Cardiac muscle cell (in vitro differentiated cells and primary cell): Measurements from ENCODE around the gene NCOR2. TPM values are rescaled to one million over a fixed set of nuclear protein-coding genes. Genes with fewer than 3 reads are reported as not detected.

Experiments
- DNase-seq, 2 donors: peaks; one replicate each; pipeline versions ENCODE4 v3.0.0 to v3.0.0-alpha.2; 2010 to 2017; ENCODE audit warnings: low read depth in 1 of 2, low spot score in 1 of 2
- H3K27ac ChIP-seq: fragments of 200-600 bp; sonication (generic); 2 replicates; pipeline ENCODE4 v1.5.1; 2016
- H3K27me3 ChIP-seq: fragments of 200-600 bp; sonication (generic); 2 replicates; pipeline ENCODE4 v1.6.0; 2016; ENCODE audit warnings: control low read depth
- H3K36me3 ChIP-seq: fragments of 200-600 bp; sonication (generic); 2 replicates; pipeline ENCODE4 v1.5.1; 2016; ENCODE audit warnings: control low read depth
- H3K4me1 ChIP-seq: fragments of 200-600 bp; sonication (generic); 2 replicates; pipeline ENCODE4 v1.8.1; 2017; ENCODE audit warnings: low read depth, mild to moderate bottlenecking, mixed run types
- H3K4me3 ChIP-seq: fragments of 200-600 bp; sonication (generic); 2 replicates; pipeline ENCODE4 v1.5.1; 2016; ENCODE audit warnings: mild to moderate bottlenecking
- H3K9me3 ChIP-seq: fragments of 200-600 bp; sonication (generic); 2 replicates; pipeline ENCODE4 v1.5.1; 2017; ENCODE audit warnings: low read depth, mild to moderate bottlenecking, control low read depth
- CTCF ChIP-seq: IDR thresholded peaks from 2 replicates; pipeline ENCODE4 v1.5.1; 2012; ENCODE audit warnings: low read depth, mild to moderate bottlenecking, low read length
- polyA plus RNA-seq: library from polyadenylated mRNA; unstranded; fragments of >200 nt; fragmentation: Nextera tagmentation; extraction: Ambion mirVana; gene quantifications from 2 replicates; pipeline ENCODE4 v1.2.1, GENCODE V29; 2016
- total RNA-seq: library from RNA; depleted of rRNA; stranded (reverse); fragments of >200 nt; gene quantifications from 2 replicates; pipeline ENCODE4 v1.2.3, GENCODE V29; 2016

The NCOR2 gene
- total and polyA plus RNA-seq, 2 experiments from 2014 or later, result 98.5 to 113 TPM

- no peaks in the 10 kb centered on the region for H3K27me3 ChIP-seq
- DNase-seq, result no peak
- H3K27ac ChIP-seq, result no peak overlapping the region
- no peaks in the 10 kb centered on the region for H3K4me1 ChIP-seq
- H3K36me3 ChIP-seq, result no peaks in the 10 kb centered on the region
- H3K9me3 ChIP-seq, result no peaks in the 10 kb centered on the region
- no peak for TF ChIP-seq CTCF
- H3K4me3 ChIP-seq, result no peak overlapping the region
These were observed 44.4 kb upstream of the NCOR2 start for GRCh38 chr12:124611559-124612409.

GRCh38 chr12:124610629-124611558 lies 43.5 kb upstream of the NCOR2 start:
- H3K4me3 ChIP-seq, result no peak overlapping the region
- no peaks in the 10 kb centered on the region for H3K9me3 ChIP-seq
- no peaks in the 10 kb centered on the region for H3K4me1 ChIP-seq
- no peak for DNase-seq
- no peaks in the 10 kb centered on the region for H3K36me3 ChIP-seq
- no peaks in the 10 kb centered on the region for H3K27me3 ChIP-seq
- no peak for TF ChIP-seq CTCF
- no peak overlapping the region for H3K27ac ChIP-seq

- no peak for DNase-seq
- TF ChIP-seq CTCF, result no peak
These were observed 42.7 kb upstream of the NCOR2 start for GRCh38 chr12:124610021-124610612.

DNA sequence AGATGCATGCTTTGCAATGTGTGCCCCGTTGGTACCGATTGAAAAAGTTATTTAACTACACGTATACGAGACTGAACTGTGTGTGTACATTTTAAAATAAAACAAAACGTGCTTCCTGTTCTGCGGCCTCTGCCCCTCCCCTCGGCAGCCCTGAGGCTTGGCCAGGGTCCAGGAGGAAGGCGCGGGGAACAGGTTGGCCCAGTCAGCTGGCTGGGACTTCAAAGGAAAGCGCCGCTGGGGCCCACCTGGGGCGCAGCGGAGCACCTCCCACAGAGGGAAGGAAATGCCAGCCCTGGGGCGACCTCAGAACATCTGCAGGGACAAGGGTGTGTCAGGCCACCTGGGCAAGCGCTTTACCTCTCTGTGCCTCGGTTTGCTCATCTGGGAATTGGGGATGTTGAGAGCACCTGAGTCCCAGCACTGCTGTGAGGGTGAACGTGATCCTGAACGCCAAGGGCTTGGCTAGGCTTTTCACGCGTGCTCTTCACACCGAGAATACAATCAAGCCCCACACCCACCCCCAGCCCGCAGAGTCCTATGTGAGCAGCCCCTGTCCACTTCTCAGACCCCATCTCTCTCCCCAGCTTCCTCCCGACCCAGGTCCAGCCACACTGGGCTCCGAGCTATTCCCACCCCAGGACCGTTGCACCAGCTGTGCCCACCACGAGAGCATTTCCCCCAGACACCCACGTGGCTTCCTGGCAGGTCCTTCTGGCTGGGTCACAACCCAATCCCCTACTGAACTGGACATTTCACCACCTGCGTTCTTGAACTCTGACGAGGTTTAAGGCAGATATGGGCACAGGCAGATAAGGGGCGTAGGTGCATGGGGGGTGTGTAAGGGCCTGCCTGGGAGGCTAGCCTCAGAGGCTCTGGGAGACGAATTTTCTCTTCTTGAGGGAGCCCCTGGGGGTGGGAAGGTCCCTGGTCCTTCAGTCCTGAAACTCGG lies 41.9 kb upstream of the NCOR2 start:
- no peak overlapping the region for H3K4me3 ChIP-seq
- no peak overlapping the region for H3K27ac ChIP-seq
- H3K4me1 ChIP-seq, result no peaks in the 10 kb centered on the region
- no peaks in the 10 kb centered on the region for H3K9me3 ChIP-seq
- no peak for TF ChIP-seq CTCF
- DNase-seq, result peak in 1 of 2 donors; percentile 70
- no peaks in the 10 kb centered on the region for H3K36me3 ChIP-seq
- H3K27me3 ChIP-seq, result no peaks in the 10 kb centered on the region

More at GRCh38 chr12:124610021-124610612, 42.7 kb upstream of the NCOR2 start:
- H3K4me1 ChIP-seq, result no peaks in the 10 kb centered on the region
- no peaks in the 10 kb centered on the region for H3K27me3 ChIP-seq
- no peak overlapping the region for H3K27ac ChIP-seq
- no peak overlapping the region for H3K4me3 ChIP-seq
- no peaks in the 10 kb centered on the region for H3K36me3 ChIP-seq
- H3K9me3 ChIP-seq, result no peaks in the 10 kb centered on the region

DNA sequence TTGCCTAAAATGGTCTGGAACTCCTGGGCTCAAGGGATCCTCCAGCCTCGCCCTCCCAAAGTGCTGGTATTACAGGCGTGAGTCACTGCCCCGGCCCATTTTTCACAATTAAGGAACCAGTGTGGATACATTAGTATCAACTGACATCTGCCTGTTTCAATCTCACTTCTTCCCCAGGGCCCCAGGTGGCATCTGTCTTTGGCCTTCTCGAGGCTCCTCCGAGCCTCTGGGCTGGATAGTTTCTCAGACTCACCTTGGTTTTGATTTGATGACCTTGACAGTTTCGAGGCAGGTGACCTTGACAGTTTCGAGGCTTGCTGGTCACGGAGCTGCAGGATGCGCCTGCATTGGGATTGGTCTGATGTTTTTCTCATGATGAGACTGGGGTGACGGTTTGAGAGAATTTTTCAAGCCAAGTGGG lies 41.0 kb upstream of the NCOR2 start:
- H3K27ac ChIP-seq, result no peak overlapping the region

More for the DNA sequence above, 41.0 kb upstream of the NCOR2 start:
- no peak for TF ChIP-seq CTCF
- no peaks in the 10 kb centered on the region for H3K36me3 ChIP-seq
- no peak overlapping the region for H3K4me3 ChIP-seq
- no peaks in the 10 kb centered on the region for H3K9me3 ChIP-seq
- peaks cover 3% of the 10 kb centered on the region for H3K4me1 ChIP-seq
- H3K27me3 ChIP-seq, result no peaks in the 10 kb centered on the region
- no peak for DNase-seq
